Heart left ventricle (tissue), 13 donors: ENCODE data around the gene CZIB.

Source experiments
- CTCF ChIP-seq, 12 donors: fragments of 200-600 bp; sonication (generic) in 4 of 12; IDR thresholded peaks; one replicate each; pipeline versions ENCODE4 v1.5.0 to v1.8.0; 2018 to 2022; ENCODE audit warnings: antibody characterized with exemption in 12 of 12, mild to moderate bottlenecking in 5 of 12
- POLR2A ChIP-seq, 2 donors: fragments of 450-650 bp; IDR thresholded peaks; one replicate each; pipeline ENCODE4 v1.6.1; 2017; ENCODE audit warnings: antibody characterized with exemption in 2 of 2, mild to moderate bottlenecking in 2 of 2, moderate library complexity in 2 of 2
- donor health status: ischemic (EF 13 %, LVEDD 7.1; RV severe dilation, severe dysfunction).
- donor health status: DM: no; HTN: yes; CAD: no.
- donor health status: DM: no; HTN: no; CAD: no.
- donor health status: ischemic (EF 25% LVEDD 6.9; RV normal size, moderate dysfunction).
- donor health status: ischemic (EF 25% LVEDD 5.7; RV mildly dilated, moderate dysfunction).
- donor health status: ischemic (EF 35%, LVEDD 5.7; RV mildly dilated, moderate dysfunction).
- donor health status: nonischemic (EF 11% LVEDD 7.7; RV severe dilation, severe dysfunction).
- donor health status: DM: yes; HTN: yes; CAD: no.
- donor health status: PGD.
- donor health status: ischemic (EF 29% LVEDD 5.4; RV normal size, mild dysfunction).
- donor health status: nonischemic (EF 23%, LVEDD 6.1; RV moderate dilation, normal function).

- TF ChIP-seq CTCF (IDR thresholded peaks at IDR 0.05) (no peak), POLR2A (IDR thresholded peaks at IDR 0.05) (no peak)
Measured at GRCh38 chr1:53203466-53203865, 17.0 kb downstream of the CZIB start.
